Peyer's patch (tissue), 4 donors: ENCODE results near the gene SZRD1. TPM values are rescaled to one million over a fixed set of nuclear protein-coding genes. Genes with fewer than 3 reads are reported as not detected.
"Not testable (repeated sequence)": the region's sequence is repeated elsewhere in the genome, so short reads cannot be mapped to it uniquely, and the experiment has no call there.

Experiments
- DNase-seq, 3 donors: peaks; one replicate each; pipeline ENCODE4 v3.0.0-alpha.2; 2017 to 2019
- H3K27ac ChIP-seq, 4 donors: fragments of 200-600 bp; sonication (generic); one replicate each; pipeline ENCODE4 v1.5.1; 2016 to 2019
- H3K27me3 ChIP-seq, 2 donors: fragments of 200-600 bp; sonication (generic); one replicate each; pipeline ENCODE4 v1.5.1; 2019
- H3K36me3 ChIP-seq, 3 donors: fragments of 200-600 bp; sonication (generic); one replicate each; pipeline ENCODE4 v1.5.1; 2016 to 2019
- H3K4me1 ChIP-seq, 4 donors: fragments of 200-600 bp; sonication (generic); one replicate each; pipeline ENCODE4 v1.5.1; 2016 to 2019
- H3K4me3 ChIP-seq, 4 donors: fragments of 200-600 bp; sonication (generic); 1 replicate in 3 of 4; 2 replicates in 1 of 4; pipeline ENCODE4 v1.5.1; 2016 to 2019; ENCODE audit warnings: mild to moderate bottlenecking in 1 of 4
- H3K9me3 ChIP-seq, 4 donors: fragments of 200-600 bp; sonication (generic); one replicate each; pipeline ENCODE4 v1.5.1; 2016 to 2019; ENCODE audit warnings: mild to moderate bottlenecking in 1 of 4
- CTCF ChIP-seq, 6 experiments: fragments of 450-650 bp in 4 of 6; fragments of 200-600 bp in 2 of 6; sonication (generic) in 1 of 6; IDR thresholded peaks; one replicate each; pipeline ENCODE4 v1.5.1; 2017 to 2019; ENCODE audit warnings: antibody characterized with exemption in 6 of 6, mild to moderate bottlenecking in 3 of 6, moderate library complexity in 1 of 6
- POLR2A ChIP-seq, 2 donors: fragments of 450-650 bp; IDR thresholded peaks; one replicate each; pipeline ENCODE4 v1.5.1; 2017; ENCODE audit warnings: antibody characterized with exemption in 2 of 2, mild to moderate bottlenecking in 2 of 2, moderate library complexity in 2 of 2
- total RNA-seq, 4 donors: library from RNA; depleted of rRNA; stranded (reverse); fragments of >200 nt; gene quantifications; one replicate each; pipeline ENCODE4 v1.1.0, GENCODE V29; 2016

Gene SZRD1
- total RNA-seq, 4 donors from 2014 or later = 52.0 to 59.5 (median 57.4) TPM

- peak in 1 of 3 donors; percentile 59 for DNase-seq
Measured at GRCh38 chr1:16352842-16353535, 14.1 kb upstream of the SZRD1 start.

GRCh38 chr1:16354619-16355018, 12.4 kb upstream of the SZRD1 start:
- H3K4me1 ChIP-seq = peaks cover 0 to 18% (median 7%) of the 10 kb centered on the region in 4 donors
- H3K4me3 ChIP-seq = no peak overlapping the region
- no peak for DNase-seq
- no peaks in the 10 kb centered on the region for H3K9me3 ChIP-seq
- H3K36me3 ChIP-seq = no peaks in the 10 kb centered on the region
- no peaks in the 10 kb centered on the region for H3K27me3 ChIP-seq
- no peak overlapping the region for H3K27ac ChIP-seq
- TF ChIP-seq POLR2A (IDR thresholded peaks at IDR 0.05) (no peak), CTCF (IDR thresholded peaks at IDR 0.05) (no peak)

More at GRCh38 chr1:16352842-16353535, 14.1 kb upstream of the SZRD1 start:
- TF ChIP-seq CTCF (IDR thresholded peaks at IDR 0.05) (no peak), POLR2A (IDR thresholded peaks at IDR 0.05) (no peak)
- Histone ChIP-seq H3K27me3 (no peaks in the 10 kb centered on the region), H3K4me1 (peaks cover 0 to 23% (median 7%) of the 10 kb centered on the region in 4 donors), H3K4me3 (peak overlapping the region; percentile 74 to 98 (median 89)), H3K36me3 (no peaks in the 10 kb centered on the region), H3K27ac (peak overlapping the region; percentile 83 to 95 (median 92)), H3K9me3 (no peaks in the 10 kb centered on the region)

GRCh38 chr1:16356867-16357266, 10.2 kb upstream of the SZRD1 start:
- no peaks in the 10 kb centered on the region for H3K9me3 ChIP-seq
- H3K27me3 ChIP-seq = no peaks in the 10 kb centered on the region
- no peak overlapping the region for H3K4me3 ChIP-seq
- TF ChIP-seq POLR2A (IDR thresholded peaks at IDR 0.05) (no peak), CTCF (IDR thresholded peaks at IDR 0.05) (no peak)
- no peak overlapping the region for H3K27ac ChIP-seq
- H3K4me1 ChIP-seq = peaks cover 0 to 10% (median 4%) of the 10 kb centered on the region in 4 donors
- H3K36me3 ChIP-seq = no peaks in the 10 kb centered on the region
- DNase-seq = no peak

GRCh38 chr1:16365146-16365498, 1.9 kb upstream of the SZRD1 start:
- peaks cover 0 to 21% (median 7%) of the 10 kb centered on the region in 4 donors for H3K4me1 ChIP-seq
- not testable (repeated sequence) for H3K36me3 ChIP-seq, H3K4me3 ChIP-seq, DNase-seq, H3K27ac ChIP-seq, H3K9me3 ChIP-seq, H3K27me3 ChIP-seq

- peak; percentile 67 to 80 for TF ChIP-seq POLR2A (IDR thresholded peaks at IDR 0.05)
- TF ChIP-seq CTCF (IDR thresholded peaks at IDR 0.05) = peak in 2 of 6 experiments; percentile 0 to 5
- no peaks in the 10 kb centered on the region for H3K27me3 ChIP-seq
- peak overlapping the region; percentile 95 to 98 (median 97) for H3K27ac ChIP-seq
- H3K4me1 ChIP-seq = peaks cover 0 to 36% (median 7%) of the 10 kb centered on the region in 4 donors
- no peaks in the 10 kb centered on the region for H3K36me3 ChIP-seq
- H3K9me3 ChIP-seq = no peaks in the 10 kb centered on the region
- H3K4me3 ChIP-seq = peak overlapping the region; percentile 73 to 96 (median 82)
- peak in 2 of 3 donors; percentile 79 to 92 for DNase-seq
Measured at GRCh38 chr1:16367258-16367967, 371 bp downstream of the SZRD1 start.
